ENCODE results near the gene NSMCE3. TPM values are rescaled to one million over a fixed set of nuclear protein-coding genes. Genes with fewer than 3 reads are reported as not detected.

Gene NSMCE3
- 10 to 100 TPM in 7 of 9 donors, 1 to 10 TPM in 2; 8.0 to 16.9 (median 13.6) TPM for total RNA-seq
- 10 to 100 TPM in 2 of 3 donors, 1 to 10 TPM in 1; 9.4 to 12.6 (median 10.3) TPM for polyA plus RNA-seq
- long read RNA-seq, donor 1, full-length matches to known transcripts = 21 of 21 reads
- long read RNA-seq, donor 1, partial matches to known transcripts = 0 of 21 reads
- long read RNA-seq, donor 1, other reads (novel, unspliced or antisense) = 0 of 21 reads
- long read RNA-seq, donor 2, full-length matches to known transcripts = 24 of 24 reads
- long read RNA-seq, donor 2, partial matches to known transcripts = 0 of 24 reads
- long read RNA-seq, donor 2, other reads (novel, unspliced or antisense) = 0 of 24 reads
- long read RNA-seq, donor 3, full-length matches to known transcripts = 28 of 28 reads
- long read RNA-seq, donor 3, partial matches to known transcripts = 0 of 28 reads
- long read RNA-seq, donor 3, other reads (novel, unspliced or antisense) = 0 of 28 reads
- long read RNA-seq, donor 4, full-length matches to known transcripts = 3 of 3 reads
- long read RNA-seq, donor 4, partial matches to known transcripts = 0 of 3 reads
- long read RNA-seq, donor 4, other reads (novel, unspliced or antisense) = 0 of 3 reads
- long read RNA-seq, donor 5, full-length matches to known transcripts = 48 of 48 reads
- long read RNA-seq, donor 5, partial matches to known transcripts = 0 of 48 reads
- long read RNA-seq, donor 5, other reads (novel, unspliced or antisense) = 0 of 48 reads
- long read RNA-seq, donor 6, full-length matches to known transcripts = 4 of 4 reads
- long read RNA-seq, donor 6, partial matches to known transcripts = 0 of 4 reads
- long read RNA-seq, donor 6, other reads (novel, unspliced or antisense) = 0 of 4 reads
- long read RNA-seq, donor 7, full-length matches to known transcripts = 21 of 21 reads
- long read RNA-seq, donor 7, partial matches to known transcripts = 0 of 21 reads
- long read RNA-seq, donor 7, other reads (novel, unspliced or antisense) = 0 of 21 reads
- long read RNA-seq, donor 8, full-length matches to known transcripts = 29 of 29 reads
- long read RNA-seq, donor 8, partial matches to known transcripts = 0 of 29 reads
- long read RNA-seq, donor 8, other reads (novel, unspliced or antisense) = 0 of 29 reads
- long read RNA-seq, donor 9, full-length matches to known transcripts = 24 of 24 reads
- long read RNA-seq, donor 9, partial matches to known transcripts = 0 of 24 reads
- long read RNA-seq, donor 9, other reads (novel, unspliced or antisense) = 0 of 24 reads
- long read RNA-seq, donor 10, full-length matches to known transcripts = 10 of 10 reads
- long read RNA-seq, donor 10, partial matches to known transcripts = 0 of 10 reads
- long read RNA-seq, donor 10, other reads (novel, unspliced or antisense) = 0 of 10 reads

DNA sequence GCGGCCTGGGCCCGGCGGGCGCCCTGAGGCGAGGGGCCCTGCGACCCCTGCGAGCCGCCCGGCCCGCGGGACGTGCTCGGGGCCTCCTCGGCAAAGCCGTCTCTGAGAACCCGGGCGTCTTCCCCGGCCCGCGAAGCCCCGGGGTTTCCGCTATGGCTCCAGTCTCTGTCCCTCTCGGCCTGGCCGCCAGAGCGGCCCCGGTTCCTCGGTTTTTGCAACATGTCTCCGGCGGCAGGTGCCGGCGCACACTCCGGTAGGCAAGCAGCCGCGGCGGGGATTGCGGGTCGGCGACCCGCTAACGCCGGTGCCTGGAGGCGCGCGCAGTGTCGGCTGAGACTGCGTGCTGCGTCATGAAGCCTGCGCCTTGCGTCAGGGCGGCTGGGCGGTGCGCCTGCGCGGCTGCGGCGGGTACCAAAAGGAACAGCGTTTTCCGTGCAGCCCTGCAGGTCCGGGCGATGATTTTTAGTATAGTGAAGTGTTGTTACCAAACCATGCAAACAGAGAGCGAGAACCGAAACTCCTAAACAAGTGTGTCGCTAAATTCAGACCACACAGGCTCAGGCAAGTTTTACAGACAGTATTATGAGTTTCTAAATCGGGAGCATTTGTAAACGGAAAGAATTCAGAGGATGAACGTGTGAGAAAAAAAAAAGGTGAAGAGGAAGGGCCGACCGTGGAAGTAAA, at the start of gene NSMCE3:
Gene NSMCE3, minus strand, starts transcription at position 338 of the 684 bp plus-strand sequence. Its CDS starts 117 bp downstream, at position 221.
- no peaks in the 10 kb centered on the region for H3K27me3 ChIP-seq
- peak within 1 kb of the TSS; percentile 31 to 86 (median 70) for H3K4me3 ChIP-seq
- no peaks in the 10 kb centered on the region for H3K9me3 ChIP-seq (replicated peaks in 1 of 3)
- H3K36me3 ChIP-seq (replicated peaks in 1 of 2) = no peaks in the 10 kb centered on the region
- H3K27ac ChIP-seq = peak within 1 kb of the TSS; percentile 79 to 94 (median 88)
- DNase-seq = peak; percentile 85 to 96 (median 92)
- intact Hi-C loops (cut with DNase I) = loop anchor here in 1 of 2 donors (10.0 kb wide), 2 partner anchors 65 to 395 kb away; no protein-coding TSS in a partner anchor
- peaks cover 8 to 32% of the 10 kb centered on the region in 2 donors for H3K4me1 ChIP-seq (replicated peaks in 1 of 2)
- TF ChIP-seq CTCF (IDR thresholded peaks at IDR 0.05) = peak in 1 of 6 experiments; percentile 5
- peak; percentile 93 for TF ChIP-seq POLR2A (IDR thresholded peaks at IDR 0.05)
- 0 to 1% (median 0%) methylated on average over 14 to 68 of the region's 68 CpGs for WGBS, 4 donors

DNA sequence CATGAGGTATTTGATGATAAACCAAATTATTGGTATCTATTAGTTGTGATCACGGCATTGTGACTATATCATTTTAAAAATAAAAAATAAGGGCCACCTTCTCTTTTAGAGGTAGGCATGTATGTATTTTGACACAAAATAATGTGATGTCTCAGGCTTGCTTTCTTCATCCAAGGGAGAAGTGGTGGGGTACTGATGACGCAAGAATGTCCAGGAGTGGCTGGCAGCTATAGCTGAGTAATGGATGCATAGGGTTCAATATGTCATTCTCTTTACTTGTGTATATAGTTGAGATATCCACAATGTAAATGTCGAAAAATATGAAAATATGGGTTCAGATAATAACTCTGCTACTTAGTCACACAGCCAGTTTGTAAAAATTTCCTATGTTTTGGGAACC, 46.8 kb upstream of the NSMCE3 start:
- TF ChIP-seq POLR2A (IDR thresholded peaks at IDR 0.05) (no peak), CTCF (IDR thresholded peaks at IDR 0.05) (no peak)
- DNase-seq = no peak

GRCh38 chr15:29312387-29312786, 42.8 kb upstream of the NSMCE3 start:
- WGBS, 4 donors = 70 to 86% (median 80%) methylated on average over 2 of the region's 2 CpGs
- H3K27ac ChIP-seq = no peak overlapping the region
- no peaks in the 10 kb centered on the region for H3K27me3 ChIP-seq
- no peak overlapping the region for H3K4me3 ChIP-seq
- intact Hi-C loops (cut with DNase I) = no loop called here
- no peaks in the 10 kb centered on the region for H3K36me3 ChIP-seq (replicated peaks in 1 of 2)
- no peak for TF ChIP-seq POLR2A (IDR thresholded peaks at IDR 0.05)
- TF ChIP-seq CTCF (IDR thresholded peaks at IDR 0.05) = no peak
- H3K4me1 ChIP-seq (replicated peaks in 1 of 2) = no peaks in the 10 kb centered on the region
- H3K9me3 ChIP-seq (replicated peaks in 1 of 3) = no peaks in the 10 kb centered on the region
- no peak for DNase-seq

More for the DNA sequence above, 46.8 kb upstream of the NSMCE3 start:
- intact Hi-C loops (cut with DNase I) = no loop called here
- H3K4me1 ChIP-seq (replicated peaks in 1 of 2) = no peaks in the 10 kb centered on the region
- no peak overlapping the region for H3K27ac ChIP-seq
- no peaks in the 10 kb centered on the region for H3K27me3 ChIP-seq
- no peaks in the 10 kb centered on the region for H3K9me3 ChIP-seq (replicated peaks in 1 of 3)
- no peaks in the 10 kb centered on the region for H3K36me3 ChIP-seq (replicated peaks in 1 of 2)
- no peak overlapping the region for H3K4me3 ChIP-seq
- WGBS, 4 donors = 54 to 77% (median 75%) methylated on average over 3 of the region's 3 CpGs

Data from adrenal gland (tissue), 19 donors.